ENCODE results near the gene CCDC116.
"Not testable (repeated sequence)": the region's sequence is repeated elsewhere in the genome, so short reads cannot be mapped to it uniquely, and the experiment has no call there.

Gene CCDC116

DNA sequence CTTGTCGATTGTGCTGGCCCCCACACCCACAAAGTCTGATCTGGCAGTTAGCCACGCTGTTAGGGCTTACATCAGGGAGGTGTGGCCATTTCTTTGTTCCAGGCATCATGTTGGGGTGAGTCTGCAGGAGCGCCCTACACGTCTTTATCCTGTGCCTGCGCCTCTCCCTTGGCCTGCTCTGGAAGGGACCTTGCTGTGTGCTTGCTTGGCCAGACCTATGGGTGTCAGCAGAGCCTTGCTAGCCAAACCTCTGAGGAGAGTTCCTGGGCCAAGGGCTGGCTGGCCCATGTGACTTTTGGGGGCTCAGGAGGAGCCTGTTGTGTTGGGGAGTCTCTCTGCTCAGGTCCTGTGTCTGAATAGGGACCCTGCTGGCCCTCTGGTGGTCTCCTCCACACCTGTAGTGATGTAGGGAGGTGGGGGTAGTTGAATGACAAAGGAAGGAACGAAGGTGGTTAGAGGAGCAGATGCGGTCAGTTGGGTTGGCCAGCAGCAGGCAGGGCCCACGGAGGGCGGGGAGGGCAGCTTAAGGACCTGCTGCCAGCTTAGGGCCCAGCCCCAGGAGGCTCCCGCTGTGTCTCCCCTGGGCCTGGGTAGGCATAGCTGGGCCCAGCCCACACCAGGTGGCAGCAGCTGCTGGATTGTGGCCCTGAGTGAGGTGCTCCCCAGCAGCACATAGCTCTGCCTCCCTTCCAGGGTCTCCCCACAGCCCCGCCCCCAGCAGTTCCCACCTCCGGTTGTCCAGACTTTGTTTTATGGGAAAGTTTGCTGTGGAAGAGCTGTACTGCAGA lies 41.2 kb downstream of the CCDC116 start:
- no peaks in the 10 kb centered on the region for H3K9me3 ChIP-seq (ENCODE audit: control insufficient read depth, low read length)
- H3K4me3 ChIP-seq (ENCODE audit: low read depth, low read length) = no peak overlapping the region
- H3K79me2 ChIP-seq = no peaks in the 10 kb centered on the region
- TF ChIP-seq, protein P1, sequence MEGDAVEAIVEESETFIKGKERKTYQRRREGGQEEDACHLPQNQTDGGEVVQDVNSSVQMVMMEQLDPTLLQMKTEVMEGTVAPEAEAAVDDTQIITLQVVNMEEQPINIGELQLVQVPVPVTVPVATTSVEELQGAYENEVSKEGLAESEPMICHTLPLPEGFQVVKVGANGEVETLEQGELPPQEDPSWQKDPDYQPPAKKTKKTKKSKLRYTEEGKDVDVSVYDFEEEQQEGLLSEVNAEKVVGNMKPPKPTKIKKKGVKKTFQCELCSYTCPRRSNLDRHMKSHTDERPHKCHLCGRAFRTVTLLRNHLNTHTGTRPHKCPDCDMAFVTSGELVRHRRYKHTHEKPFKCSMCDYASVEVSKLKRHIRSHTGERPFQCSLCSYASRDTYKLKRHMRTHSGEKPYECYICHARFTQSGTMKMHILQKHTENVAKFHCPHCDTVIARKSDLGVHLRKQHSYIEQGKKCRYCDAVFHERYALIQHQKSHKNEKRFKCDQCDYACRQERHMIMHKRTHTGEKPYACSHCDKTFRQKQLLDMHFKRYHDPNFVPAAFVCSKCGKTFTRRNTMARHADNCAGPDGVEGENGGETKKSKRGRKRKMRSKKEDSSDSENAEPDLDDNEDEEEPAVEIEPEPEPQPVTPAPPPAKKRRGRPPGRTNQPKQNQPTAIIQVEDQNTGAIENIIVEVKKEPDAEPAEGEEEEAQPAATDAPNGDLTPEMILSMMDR (IDR thresholded peaks at IDR 0.05) = no peak
- no peaks in the 10 kb centered on the region for H3K4me1 ChIP-seq
- H3K4me2 ChIP-seq (ENCODE audit: low read length) = no peak overlapping the region
- no peaks in the 10 kb centered on the region for H3K36me3 ChIP-seq (ENCODE audit: control insufficient read depth, insufficient read depth, low read length)
- no peak overlapping the region for H3K9ac ChIP-seq
- no peaks in the 10 kb centered on the region for H3K27me3 ChIP-seq (ENCODE audit: control insufficient read depth, insufficient read depth, low read length)
- H3K27ac ChIP-seq = no peak overlapping the region
- no peak overlapping the region for H2AFZ ChIP-seq

DNA sequence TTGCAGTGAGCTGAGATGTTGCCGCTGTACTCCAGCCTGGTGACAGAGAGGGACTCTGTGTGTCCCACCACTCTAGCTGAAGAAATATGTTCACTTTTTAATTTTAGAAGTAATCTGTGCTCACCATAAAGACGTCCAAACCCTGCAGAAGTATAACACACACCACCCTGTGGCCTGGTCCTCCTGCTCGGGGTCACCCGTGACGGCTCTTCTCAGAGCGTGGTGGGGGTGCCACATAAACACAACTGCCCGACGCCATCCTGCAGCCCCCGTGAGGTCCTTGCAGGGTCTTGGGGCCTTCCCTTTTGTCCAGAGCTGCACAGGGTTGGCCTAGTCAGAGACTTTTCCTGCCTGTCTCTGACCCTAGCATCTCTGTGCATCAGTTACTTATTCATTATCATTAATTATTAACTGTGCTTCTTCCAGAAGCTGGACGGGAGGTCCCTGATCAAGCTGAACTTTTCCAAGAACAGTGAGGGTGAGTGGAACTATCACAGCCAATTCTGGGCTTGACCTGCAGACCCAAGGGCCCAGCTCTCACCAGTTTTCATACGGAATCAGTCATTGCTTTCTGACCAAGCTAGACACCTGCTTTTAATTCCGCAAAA lies 42.2 kb downstream of the CCDC116 start:
- no peak overlapping the region for H3K4me2 ChIP-seq (ENCODE audit: low read length)
- H3K4me1 ChIP-seq = no peaks in the 10 kb centered on the region
- no peak overlapping the region for H3K9ac ChIP-seq
- H3K79me2 ChIP-seq = no peaks in the 10 kb centered on the region
- no peaks in the 10 kb centered on the region for H3K27me3 ChIP-seq (ENCODE audit: control insufficient read depth, insufficient read depth, low read length)
- no peak overlapping the region for H2AFZ ChIP-seq
- H3K9me3 ChIP-seq (ENCODE audit: control insufficient read depth, low read length) = no peaks in the 10 kb centered on the region
- H3K36me3 ChIP-seq (ENCODE audit: control insufficient read depth, insufficient read depth, low read length) = no peaks in the 10 kb centered on the region
- H3K4me3 ChIP-seq (ENCODE audit: low read depth, low read length) = no peak overlapping the region
- TF ChIP-seq, protein P1 (IDR thresholded peaks at IDR 0.05) = no peak
- H3K27ac ChIP-seq = no peak overlapping the region

DNA sequence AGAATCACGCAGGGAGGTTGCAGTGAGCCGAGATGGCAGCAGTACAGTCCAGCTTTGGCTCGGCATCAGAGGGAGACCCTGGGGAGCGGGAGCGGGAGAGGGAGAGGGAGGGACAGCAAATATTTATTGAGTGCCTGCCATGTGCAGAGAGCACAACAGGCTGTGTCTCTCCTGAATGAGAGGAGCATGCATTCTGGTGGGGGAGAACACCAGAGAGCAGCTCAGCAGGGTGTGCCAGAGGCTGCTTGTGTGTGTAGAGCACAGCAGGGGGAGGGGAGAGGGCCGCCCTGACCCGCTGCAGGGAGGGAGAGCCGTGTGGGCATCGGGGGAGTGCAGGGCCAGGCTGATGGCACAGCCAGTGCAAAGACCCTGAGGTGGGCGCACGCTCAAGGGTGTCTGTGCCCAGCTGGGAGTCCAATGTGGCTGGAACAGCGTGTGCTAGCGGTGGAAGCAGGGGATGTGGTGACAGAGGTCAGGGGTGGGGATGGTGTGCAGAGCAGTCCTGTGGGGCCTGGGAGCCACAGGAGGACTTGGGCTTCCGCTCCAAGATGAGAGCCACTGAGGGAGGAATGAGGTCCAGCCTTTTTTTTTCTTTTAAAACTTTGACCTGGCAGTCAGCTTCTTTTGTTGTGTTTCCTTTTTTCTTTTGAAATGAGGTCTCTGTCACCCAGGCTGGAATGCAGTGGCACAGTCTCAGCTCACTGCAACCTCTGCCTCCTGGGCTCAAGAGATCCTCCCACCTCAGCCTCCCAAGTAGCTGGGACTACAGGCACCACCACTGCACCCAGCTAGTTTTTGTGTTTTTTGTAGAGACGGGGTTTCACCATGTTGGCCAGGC lies 45.3 kb downstream of the CCDC116 start:
- Histone ChIP-seq H3K4me2 (ENCODE audit: low read length) (no peak overlapping the region), H3K27ac (no peak overlapping the region), H3K9me3 (ENCODE audit: control insufficient read depth, low read length) (no peaks in the 10 kb centered on the region), H3K4me1 (no peaks in the 10 kb centered on the region), H3K36me3 (ENCODE audit: control insufficient read depth, insufficient read depth, low read length) (no peaks in the 10 kb centered on the region), H3K79me2 (no peaks in the 10 kb centered on the region), H3K4me3 (ENCODE audit: low read depth, low read length) (no peak overlapping the region), H3K9ac (no peak overlapping the region), H2AFZ (no peak overlapping the region), H3K27me3 (ENCODE audit: control insufficient read depth, insufficient read depth, low read length) (no peaks in the 10 kb centered on the region)
- TF ChIP-seq, protein P1 (IDR thresholded peaks at IDR 0.05) = no peak

DNA sequence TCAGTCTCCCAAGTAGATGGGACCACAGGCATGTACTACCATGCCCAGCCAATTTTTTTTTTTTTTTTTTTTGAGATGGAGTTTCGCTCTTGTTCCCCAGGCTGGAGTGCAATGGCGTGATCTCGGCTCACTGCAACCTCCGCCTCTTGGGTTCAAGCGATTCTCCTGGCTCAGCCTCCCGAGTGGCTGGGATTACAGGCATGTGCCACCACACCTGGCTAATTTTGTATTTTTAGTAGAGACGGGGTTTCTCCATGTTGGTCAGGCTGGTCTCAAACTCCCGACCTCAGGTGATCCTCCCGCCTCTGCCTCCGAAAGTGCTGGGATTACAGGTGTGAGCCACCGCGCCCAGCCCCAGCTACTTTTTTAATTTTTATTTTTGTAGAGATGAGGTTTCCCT lies 46.3 kb downstream of the CCDC116 start:
- H3K4me3 ChIP-seq (ENCODE audit: low read depth, low read length); H3K9ac ChIP-seq; H3K27me3 ChIP-seq (ENCODE audit: control insufficient read depth, insufficient read depth, low read length); H3K27ac ChIP-seq; H3K36me3 ChIP-seq (ENCODE audit: control insufficient read depth, insufficient read depth, low read length); H3K4me1 ChIP-seq; H2AFZ ChIP-seq; H3K9me3 ChIP-seq (ENCODE audit: control insufficient read depth, low read length); H3K4me2 ChIP-seq (ENCODE audit: low read length); H3K79me2 ChIP-seq: not testable (repeated sequence)

DNA sequence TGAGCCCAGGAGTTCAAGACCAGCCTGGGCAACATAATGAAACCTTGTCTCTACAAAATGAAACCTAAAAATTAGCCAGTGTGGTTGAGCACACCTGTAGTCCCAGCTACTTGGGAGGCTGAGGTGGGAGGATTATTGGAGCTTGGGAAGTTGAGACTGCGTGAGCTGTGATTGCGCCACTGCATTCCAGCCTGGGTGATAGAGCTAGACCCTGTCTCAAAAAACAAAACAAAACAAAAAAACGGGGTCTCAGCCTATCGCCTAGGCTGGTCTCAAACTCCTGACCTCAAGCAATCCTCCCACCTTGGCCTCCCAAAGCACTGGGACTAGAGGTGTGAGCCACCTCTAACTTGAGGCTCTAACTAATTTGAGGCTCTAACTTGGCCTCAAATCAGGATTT lies 46.8 kb downstream of the CCDC116 start:
- TF ChIP-seq, protein P1 (IDR thresholded peaks at IDR 0.05) = no peak
- H3K4me3 ChIP-seq (ENCODE audit: low read depth, low read length) = no peak overlapping the region
- no peaks in the 10 kb centered on the region for H3K79me2 ChIP-seq
- H3K27me3 ChIP-seq (ENCODE audit: control insufficient read depth, insufficient read depth, low read length) = no peaks in the 10 kb centered on the region
- H3K4me2 ChIP-seq (ENCODE audit: low read length) = no peak overlapping the region
- H2AFZ ChIP-seq = no peak overlapping the region
- no peaks in the 10 kb centered on the region for H3K4me1 ChIP-seq
- no peaks in the 10 kb centered on the region for H3K36me3 ChIP-seq (ENCODE audit: control insufficient read depth, insufficient read depth, low read length)
- no peak overlapping the region for H3K9ac ChIP-seq
- no peaks in the 10 kb centered on the region for H3K9me3 ChIP-seq (ENCODE audit: control insufficient read depth, low read length)
- H3K27ac ChIP-seq = no peak overlapping the region

All from parathyroid adenoma (tissue), 2 donors.